OCI-LY3 (cell line): Measurements from ENCODE around the gene ZBTB9.

ENCODE experiments used
- H2AFZ ChIP-seq: fragments of 200-600, 300-600 bp; shearing (Covaris generic); 2 replicates; pipeline ENCODE4 v1.6.0; 2014; ENCODE audit warnings: antibody characterized with exemption, low read depth, low read length
- H3K27ac ChIP-seq: fragments of 200-600, 300-600 bp; sonication (generic); 2 replicates; pipeline ENCODE4 v1.5.1; 2014; ENCODE audit warnings: mild to moderate bottlenecking, low read length, moderate library complexity, mixed read lengths
- H3K27me3 ChIP-seq: fragments of 200-600, 300-600 bp; sonication (generic); 2 replicates; pipeline ENCODE4 v1.6.1; 2014; ENCODE audit warnings: low read depth, low read length, mixed read lengths
- H3K36me3 ChIP-seq: fragments of 200-600, 300-600 bp; sonication (generic); replicated peaks from 2 replicates; pipeline ENCODE3; 2014; ENCODE audit warnings: low read depth, low read length, mixed read lengths
- H3K4me1 ChIP-seq: fragments of 300-600, 200-600 bp; sonication (generic); 2 replicates; pipeline ENCODE4 v1.6.1; 2014; ENCODE audit warnings: low read length, mixed read lengths
- H3K4me2 ChIP-seq: fragments of 200-600, 300-600 bp; sonication (generic); 2 replicates; pipeline ENCODE4 v1.6.1; 2014; ENCODE audit warnings: low read length, mixed read lengths
- H3K4me3 ChIP-seq: fragments of 300-600, 200-600 bp; sonication (generic); 2 replicates; pipeline ENCODE4 v1.5.1; 2014; ENCODE audit warnings: antibody characterized with exemption, mild to moderate bottlenecking, low read length, moderate library complexity
- H3K79me2 ChIP-seq: fragments of 300-600, 200-600 bp; shearing (Covaris generic); 2 replicates; pipeline ENCODE4 v1.6.1; 2014; ENCODE audit warnings: mild to moderate bottlenecking, low read length, mixed read lengths
- H3K9ac ChIP-seq: fragments of 300-600, 200-600 bp; shearing (Covaris generic); 2 replicates; pipeline ENCODE4 v1.6.0; 2014; ENCODE audit warnings: mild to moderate bottlenecking, low read length, moderate library complexity
- H3K9me3 ChIP-seq: fragments of 200-600, 300-600 bp; shearing (Covaris generic); 2 replicates; pipeline ENCODE4 v1.6.1; 2014; ENCODE audit warnings: low read length, mixed read lengths; ENCODE audit not compliant: insufficient read depth
- H4K20me1 ChIP-seq: fragments of 200-600, 300-600 bp; sonication (generic); 2 replicates; pipeline ENCODE4 v1.6.1; 2016; ENCODE audit warnings: low read length, mixed read lengths; ENCODE audit not compliant: insufficient read depth
- CTCF ChIP-seq: fragments of 200-600, 300-600 bp; sonication (generic); IDR thresholded peaks from 2 replicates; pipeline ENCODE4 v1.5.1; 2014; ENCODE audit warnings: antibody characterized with exemption, low read length, low read depth
- EZH2phosphoT487 ChIP-seq: fragments of 200-600 bp; shearing (Covaris generic); IDR thresholded peaks from 2 replicates; pipeline ENCODE4 v1.6.1; 2018; ENCODE audit warnings: antibody characterized with exemption, mixed run types, low read depth

ZBTB9 gene

GRCh38 chr6:33451606-33452005 is 2.8 kb upstream of the ZBTB9 start:
- H3K4me2 ChIP-seq, result no peak overlapping the region
- H3K27ac ChIP-seq, result no peak overlapping the region
- H3K9ac ChIP-seq, result no peak overlapping the region
- H3K27me3 ChIP-seq, result no peaks in the 10 kb centered on the region
- no peaks in the 10 kb centered on the region for H3K9me3 ChIP-seq
- no peak overlapping the region for H3K4me3 ChIP-seq
- peaks cover 6% of the 10 kb centered on the region; the same call in 1 of the 2 replicates for H3K4me1 ChIP-seq
- no peaks in the 10 kb centered on the region for H3K36me3 ChIP-seq
- H4K20me1 ChIP-seq, result no peaks in the 10 kb centered on the region
- TF ChIP-seq CTCF, result no peak
- TF ChIP-seq EZH2phosphoT487, result no peak
- no peak overlapping the region for H2AFZ ChIP-seq
- H3K79me2 ChIP-seq, result peaks cover 17% of the 10 kb centered on the region

GRCh38 chr6:33452496-33452895 is 1.9 kb upstream of the ZBTB9 start:
- no peaks in the 10 kb centered on the region for H4K20me1 ChIP-seq
- H2AFZ ChIP-seq, result no peak overlapping the region
- H3K9me3 ChIP-seq, result no peaks in the 10 kb centered on the region
- H3K27ac ChIP-seq, result no peak overlapping the region
- H3K4me3 ChIP-seq, result no peak overlapping the region
- H3K4me2 ChIP-seq, result no peak overlapping the region
- peaks cover 17% of the 10 kb centered on the region for H3K79me2 ChIP-seq
- no peak overlapping the region for H3K9ac ChIP-seq
- no peaks in the 10 kb centered on the region for H3K27me3 ChIP-seq
- peaks cover 5% of the 10 kb centered on the region for H3K36me3 ChIP-seq
- peaks cover 6% of the 10 kb centered on the region; the same call in 1 of the 2 replicates for H3K4me1 ChIP-seq
- TF ChIP-seq CTCF (no peak), EZH2phosphoT487 (no peak)

- Histone ChIP-seq H3K9me3 (no peaks in the 10 kb centered on the region), H3K36me3 (peaks cover 5% of the 10 kb centered on the region), H3K27ac (no peak overlapping the region), H3K27me3 (no peaks in the 10 kb centered on the region), H3K9ac (peak overlapping the region; percentile 85), H3K4me2 (peak overlapping the region; percentile 88), H3K4me1 (peaks cover 6% of the 10 kb centered on the region; the same call in 1 of the 2 replicates), H3K4me3 (peak overlapping the region; percentile 94), H2AFZ (no peak overlapping the region), H4K20me1 (no peaks in the 10 kb centered on the region), H3K79me2 (peaks cover 17% of the 10 kb centered on the region)
- no peak for TF ChIP-seq EZH2phosphoT487
- TF ChIP-seq CTCF, result no peak
These were observed 875 bp upstream of the ZBTB9 start for GRCh38 chr6:33453393-33454008.

GRCh38 chr6:33455051-33455450 is 675 bp downstream of the ZBTB9 start:
- Histone ChIP-seq H3K27ac (no peak overlapping the region), H3K9ac (peak overlapping the region; percentile 75), H3K79me2 (peaks cover 17% of the 10 kb centered on the region), H4K20me1 (no peaks in the 10 kb centered on the region), H3K9me3 (no peaks in the 10 kb centered on the region), H3K4me3 (peak overlapping the region; percentile 94), H3K4me1 (peaks cover 6% of the 10 kb centered on the region; the same call in 1 of the 2 replicates), H2AFZ (no peak overlapping the region), H3K36me3 (peaks cover 5% of the 10 kb centered on the region), H3K4me2 (peak overlapping the region; percentile 88), H3K27me3 (no peaks in the 10 kb centered on the region)
- TF ChIP-seq EZH2phosphoT487 (no peak), CTCF (no peak)
